Measurements from ENCODE around the gene ZNF407.

GRCh38 chr18:74709452-74709851 lies 111.8 kb downstream of the ZNF407 start:
- TF ChIP-seq CTCF (IDR thresholded peaks at IDR 0.05; ENCODE audit: insufficient read depth, low read length) (no peak), REST (IDR thresholded peaks at IDR 0.05; ENCODE audit: insufficient replicate concordance, low read depth) (no peak), POLR2AphosphoS5 (IDR thresholded peaks at IDR 0.05; ENCODE audit: low read depth) (no peak)
